ENCODE results near the gene CASP7.
"Not testable (repeated sequence)": the region's sequence is repeated elsewhere in the genome, so short reads cannot be mapped to it uniquely, and the experiment has no call there.

The CASP7 gene

DNA sequence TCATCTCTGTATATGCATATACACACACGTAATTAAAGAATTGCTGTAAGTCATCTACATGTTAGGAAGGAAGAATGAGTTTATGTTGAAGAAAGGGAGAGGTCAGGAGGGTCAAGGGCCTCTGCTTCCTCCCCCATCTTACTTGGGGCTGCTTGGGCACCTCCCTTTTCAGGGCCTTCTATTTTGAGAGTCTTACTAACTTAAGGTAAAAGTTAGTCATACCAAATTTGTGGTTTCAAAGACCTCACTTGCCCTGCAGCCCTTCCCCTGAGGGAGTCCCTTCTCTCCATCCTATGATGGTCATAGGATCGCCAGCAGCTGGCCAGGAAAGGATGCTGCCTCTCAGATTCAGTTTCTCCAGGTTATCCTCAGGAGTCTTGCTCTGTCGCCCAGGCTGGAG is 74.4 kb downstream of the CASP7 start:
- DNase-seq (ENCODE audit: low read depth): no peak

DNA sequence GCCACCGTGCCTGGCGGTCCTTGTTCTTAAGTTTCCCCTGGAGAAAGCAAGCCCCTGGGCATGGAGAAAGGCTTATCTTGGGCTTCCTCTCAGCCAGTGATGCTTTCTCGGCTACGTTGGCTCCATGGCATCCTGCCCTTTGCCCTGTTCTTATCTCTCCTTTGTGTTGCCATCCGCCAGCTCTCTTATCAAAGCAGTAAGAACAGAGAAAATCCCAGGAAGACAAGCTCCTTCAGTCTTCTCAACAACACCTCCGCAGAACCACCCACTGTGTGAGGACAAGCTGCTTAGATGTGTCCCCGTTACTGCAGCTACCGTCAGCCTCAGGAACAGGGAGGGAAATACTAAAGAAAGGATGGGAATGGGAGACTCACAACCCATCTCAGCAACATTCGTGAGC is 75.1 kb downstream of the CASP7 start:
- DNase-seq (ENCODE audit: low read depth): no peak

GRCh38 chr10:113756940-113757543 is 77.3 kb downstream of the CASP7 start:
- no peak for DNase-seq (ENCODE audit: low read depth)

- DNase-seq (ENCODE audit: low read depth): no peak
These were observed 82.4 kb downstream of the CASP7 start for GRCh38 chr10:113762083-113762482.

DNA sequence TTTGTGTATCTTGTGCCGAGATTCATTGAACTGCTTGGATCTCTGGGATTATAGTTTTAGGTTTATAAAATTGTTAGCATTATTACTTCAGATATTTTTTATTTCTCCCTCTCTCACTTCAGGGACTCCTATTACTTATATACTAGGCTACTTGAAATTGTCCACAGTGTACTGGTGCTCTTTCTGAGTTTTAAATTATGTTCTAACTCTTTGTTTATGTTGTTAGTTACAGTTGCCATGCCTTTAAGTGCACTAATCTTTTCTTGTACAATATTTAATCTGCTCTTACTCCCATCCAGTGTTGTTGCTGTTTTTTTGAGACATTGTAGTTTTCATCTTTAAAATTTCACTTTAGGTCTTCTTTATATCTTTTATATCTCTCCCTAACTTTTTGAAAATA is 84.9 kb downstream of the CASP7 start:
- DNase-seq (ENCODE audit: low read depth): no peak

DNA sequence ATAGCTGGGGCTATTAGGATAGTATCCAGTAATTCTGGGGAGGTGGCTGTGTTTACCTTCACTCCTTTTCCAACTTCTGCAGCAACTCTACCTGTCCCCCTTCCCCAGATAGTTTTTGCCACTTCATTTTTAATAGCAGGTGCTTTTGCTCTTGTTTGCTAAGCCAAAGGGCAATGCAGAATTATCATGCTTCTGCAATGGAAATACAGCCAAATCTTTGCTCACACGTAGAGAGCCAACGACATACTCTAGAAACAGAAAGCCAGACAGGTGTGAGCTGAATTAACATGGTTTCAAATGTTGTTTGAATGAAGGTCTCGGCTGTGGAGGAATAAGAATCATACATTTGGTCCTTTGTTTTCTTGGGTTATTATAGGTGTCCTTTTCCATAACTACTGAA is 86.2 kb downstream of the CASP7 start:
- DNase-seq (ENCODE audit: low read depth): no peak

GRCh38 chr10:113767222-113767621 is 87.5 kb downstream of the CASP7 start:
- no peak for DNase-seq (ENCODE audit: low read depth)

GRCh38 chr10:113770346-113770745 is 90.6 kb downstream of the CASP7 start:
- DNase-seq (ENCODE audit: low read depth): no peak

DNA sequence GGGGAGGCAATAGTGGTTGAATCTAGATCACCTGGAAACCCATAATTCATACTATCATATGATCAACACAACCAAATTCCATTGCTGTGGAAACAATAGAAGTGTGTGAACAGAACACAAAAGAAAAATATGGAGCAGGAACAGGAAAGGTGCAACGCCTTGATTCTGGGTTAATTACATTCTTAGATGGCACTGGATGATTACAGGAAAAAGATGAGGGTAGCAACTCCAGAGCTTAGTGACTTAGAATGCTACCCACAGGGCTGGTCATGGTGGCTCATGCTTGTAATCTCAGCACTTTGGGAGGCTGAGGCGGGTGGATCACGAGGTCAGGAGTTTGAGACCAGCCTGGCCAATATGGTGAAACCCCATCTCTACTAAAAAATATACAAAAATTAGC is 91.4 kb downstream of the CASP7 start:
- DNase-seq (ENCODE audit: low read depth): not testable (repeated sequence)

GRCh38 chr10:113775686-113776294 is 96.1 kb downstream of the CASP7 start:
- DNase-seq (ENCODE audit: low read depth): no peak

- no peak for DNase-seq (ENCODE audit: low read depth)
These were observed 96.8 kb downstream of the CASP7 start for GRCh38 chr10:113776553-113776952.

Measured in GM04504 (cell line).